Activated T-helper 2 cell treated with anti-CD3 and anti-CD28 coated beads, Interferon-gamma antibody, Interleukin-2, Interleukin-4, amounts not matched to agents 10 μg/mL and 5 μg/mL and 100 μg/mL, durations not matched to agents 14 hours and 24 hours and 36 hours (primary cell): ENCODE results near the gene C12orf42. TPM values are rescaled to one million over a fixed set of nuclear protein-coding genes. Genes with fewer than 3 reads are reported as not detected.

Source experiments
- DNase-seq: peaks from one replicate; pipeline ENCODE4 v3.0.0; 2021; ENCODE audit warnings: low spot score
- H3K27ac Mint-ChIP-seq: one replicate; pipeline ENCODE4 v1.8.0; 2021; ENCODE audit warnings: mixed read lengths
- H3K27me3 Mint-ChIP-seq: one replicate; pipeline ENCODE4 v1.8.0; 2021; ENCODE audit warnings: low read depth, mixed read lengths
- H3K36me3 Mint-ChIP-seq: one replicate; pipeline ENCODE4 v1.8.0; 2021; ENCODE audit warnings: low read depth, mixed read lengths
- H3K4me1 Mint-ChIP-seq: one replicate; pipeline ENCODE4 v1.8.0; 2021; ENCODE audit warnings: low read depth, mixed read lengths
- H3K4me3 Mint-ChIP-seq: one replicate; pipeline ENCODE4 v1.8.0; 2021; ENCODE audit warnings: low read depth, mild to moderate bottlenecking, moderate library complexity, mixed read lengths
- H3K9me3 Mint-ChIP-seq: one replicate; pipeline ENCODE4 v1.8.0; 2021; ENCODE audit warnings: mixed read lengths
- intact Hi-C: fragments of 100-400 bp; cut with micrococcal nuclease; formaldehyde crosslinking; loops from one replicate; pipeline ENCODE4 v1.15.1; 2023
- total RNA-seq: library from RNA; stranded (reverse); gene quantifications from 2 replicates; pipeline ENCODE4 v1.2.3, GENCODE V29; 2022

C12orf42 gene
- total RNA-seq, 1 donor from 2014 or later, result not detected

DNA sequence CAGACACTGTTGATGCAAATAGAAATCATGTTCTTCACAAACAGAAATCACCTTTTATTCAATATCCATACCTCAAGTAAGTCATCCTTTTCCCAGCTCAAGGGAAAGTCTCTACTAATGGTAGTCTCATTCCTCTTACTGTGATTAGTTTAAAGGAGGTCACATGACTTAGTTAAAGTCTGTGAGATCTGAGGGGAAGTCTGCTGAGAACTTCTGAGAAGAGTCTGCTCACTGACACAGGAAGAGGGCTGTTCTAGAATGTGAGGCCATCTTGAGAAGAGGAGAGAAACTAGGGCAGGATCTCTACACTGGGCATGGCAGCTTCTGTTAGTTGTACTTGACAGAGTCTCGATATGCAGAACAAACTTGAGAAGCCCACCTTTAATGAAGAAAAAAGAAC lies 146.8 kb downstream of the C12orf42 start:
- intact Hi-C loops, result no loop called here
- peaks cover 5% of the 10 kb centered on the region for H3K9me3 Mint-ChIP-seq
- no peaks in the 10 kb centered on the region for H3K27me3 Mint-ChIP-seq
- no peak overlapping the region for H3K27ac Mint-ChIP-seq
- H3K4me1 Mint-ChIP-seq, result peaks cover 2% of the 10 kb centered on the region
- H3K36me3 Mint-ChIP-seq, result no peaks in the 10 kb centered on the region
- no peak overlapping the region for H3K4me3 Mint-ChIP-seq
- no peak for DNase-seq

DNA sequence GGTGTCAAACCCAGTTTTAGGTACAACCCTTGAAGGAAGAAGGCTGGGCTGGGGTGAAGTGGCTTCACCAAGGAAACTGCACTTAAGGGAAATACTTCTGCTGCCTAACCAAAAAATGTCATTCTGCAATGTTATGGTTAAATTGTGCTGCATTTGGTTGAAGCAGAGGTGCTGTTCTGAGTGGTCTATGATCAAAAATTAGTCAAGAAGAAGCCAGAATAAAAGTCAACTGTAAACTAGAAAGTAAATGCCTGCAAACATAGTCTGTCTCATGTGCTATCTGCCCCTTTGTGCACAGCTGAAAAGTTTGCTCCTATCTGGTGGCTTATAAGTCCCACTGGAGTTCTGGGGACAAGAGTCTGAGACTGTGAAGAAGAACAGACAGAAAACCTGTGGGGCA lies 158.8 kb downstream of the C12orf42 start:
- Mint-ChIP-seq H3K9me3 (peaks cover 4% of the 10 kb centered on the region), H3K27ac (no peak overlapping the region), H3K4me1 (no peaks in the 10 kb centered on the region), H3K4me3 (no peak overlapping the region), H3K36me3 (no peaks in the 10 kb centered on the region), H3K27me3 (no peaks in the 10 kb centered on the region)
- intact Hi-C loops, result no loop called here
- no peak for DNase-seq

GRCh38 chr12:103334466-103334865 lies 161.3 kb downstream of the C12orf42 start:
- Mint-ChIP-seq H3K27ac (no peak overlapping the region), H3K27me3 (peaks cover 2% of the 10 kb centered on the region), H3K4me1 (no peaks in the 10 kb centered on the region), H3K36me3 (no peaks in the 10 kb centered on the region), H3K4me3 (no peak overlapping the region), H3K9me3 (no peaks in the 10 kb centered on the region)
- intact Hi-C loops, result no loop called here
- DNase-seq, result no peak

- H3K27ac Mint-ChIP-seq, result no peak overlapping the region
- H3K27me3 Mint-ChIP-seq, result peaks cover 2% of the 10 kb centered on the region
- no peaks in the 10 kb centered on the region for H3K36me3 Mint-ChIP-seq
- intact Hi-C loops, result no loop called here
- no peaks in the 10 kb centered on the region for H3K9me3 Mint-ChIP-seq
- H3K4me3 Mint-ChIP-seq, result no peak overlapping the region
- no peak for DNase-seq
- no peaks in the 10 kb centered on the region for H3K4me1 Mint-ChIP-seq
Measured at GRCh38 chr12:103333676-103334075, 162.1 kb downstream of the C12orf42 start.

DNA sequence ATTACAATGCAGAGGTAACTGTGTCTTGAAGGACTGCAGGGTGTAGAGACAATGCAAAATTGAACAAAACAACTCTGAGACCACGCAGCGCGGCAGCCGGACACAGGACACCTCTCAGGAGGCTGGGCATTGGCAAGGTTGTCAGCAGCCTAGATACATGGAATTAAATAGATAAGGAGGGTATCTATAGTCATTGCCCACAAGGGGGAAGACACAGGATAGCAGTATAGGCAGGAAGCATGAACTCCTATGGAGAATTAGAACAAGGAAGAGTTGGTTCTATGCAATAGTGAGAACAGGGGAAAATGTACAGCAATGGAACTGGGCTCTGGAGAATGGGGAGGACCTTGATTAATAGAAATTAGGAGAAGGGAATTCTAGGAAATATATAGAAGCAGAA lies 164.1 kb downstream of the C12orf42 start:
- no peak overlapping the region for H3K27ac Mint-ChIP-seq
- H3K4me1 Mint-ChIP-seq, result no peaks in the 10 kb centered on the region
- no peaks in the 10 kb centered on the region for H3K9me3 Mint-ChIP-seq
- DNase-seq, result no peak
- no peaks in the 10 kb centered on the region for H3K36me3 Mint-ChIP-seq
- H3K27me3 Mint-ChIP-seq, result peaks cover 2% of the 10 kb centered on the region
- no peak overlapping the region for H3K4me3 Mint-ChIP-seq
- intact Hi-C loops, result no loop called here

DNA sequence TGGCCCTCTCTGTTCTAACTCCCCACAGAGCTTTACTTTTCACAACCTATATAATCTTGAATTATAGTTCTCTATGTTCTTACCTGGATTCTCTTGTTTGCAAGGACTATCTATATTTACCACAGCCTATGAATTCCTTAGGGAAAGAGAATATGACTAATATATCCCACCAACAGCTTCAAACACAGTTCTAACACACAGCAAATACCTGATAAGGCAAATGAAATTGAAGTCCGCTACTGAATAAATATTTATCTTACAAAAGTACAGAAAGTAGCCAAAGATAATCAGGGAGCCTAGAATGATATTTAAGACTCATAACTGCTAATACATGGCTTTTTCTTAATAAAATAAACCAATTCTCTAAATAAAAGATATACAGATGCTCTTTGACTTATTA lies 165.1 kb downstream of the C12orf42 start:
- H3K27me3 Mint-ChIP-seq, result peaks cover 2% of the 10 kb centered on the region
- H3K9me3 Mint-ChIP-seq, result no peaks in the 10 kb centered on the region
- H3K27ac Mint-ChIP-seq, result no peak overlapping the region
- no peak overlapping the region for H3K4me3 Mint-ChIP-seq
- no peaks in the 10 kb centered on the region for H3K4me1 Mint-ChIP-seq
- no peak for DNase-seq
- intact Hi-C loops, result no loop called here
- no peaks in the 10 kb centered on the region for H3K36me3 Mint-ChIP-seq

DNA sequence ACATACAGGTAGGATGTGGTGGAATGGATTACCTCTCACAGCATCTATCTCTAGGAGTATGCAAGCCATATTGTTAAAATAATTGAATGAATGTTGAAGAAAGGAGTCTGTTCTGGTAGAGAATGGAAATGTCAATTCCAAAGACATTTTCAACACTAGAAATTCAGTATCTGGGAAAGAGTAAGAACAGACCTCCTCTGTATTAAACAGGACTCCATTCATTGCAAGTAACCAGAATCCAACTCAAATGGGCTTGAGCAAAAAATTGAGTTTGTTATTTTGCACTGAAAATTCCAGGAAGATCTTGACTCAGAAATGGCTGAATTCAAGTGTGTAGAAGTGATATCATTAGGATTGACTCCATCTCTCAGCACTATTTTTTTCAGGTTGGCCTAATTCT lies 168.1 kb downstream of the C12orf42 start:
- no peaks in the 10 kb centered on the region for H3K4me1 Mint-ChIP-seq
- DNase-seq, result no peak
- intact Hi-C loops, result loop anchor here (2.0 to 10.0 kb wide), 2 partner anchors 177 to 217 kb away; no protein-coding TSS in a partner anchor
- H3K4me3 Mint-ChIP-seq, result no peak overlapping the region
- no peak overlapping the region for H3K27ac Mint-ChIP-seq
- no peaks in the 10 kb centered on the region for H3K36me3 Mint-ChIP-seq
- no peaks in the 10 kb centered on the region for H3K9me3 Mint-ChIP-seq
- peaks cover 2% of the 10 kb centered on the region for H3K27me3 Mint-ChIP-seq

DNA sequence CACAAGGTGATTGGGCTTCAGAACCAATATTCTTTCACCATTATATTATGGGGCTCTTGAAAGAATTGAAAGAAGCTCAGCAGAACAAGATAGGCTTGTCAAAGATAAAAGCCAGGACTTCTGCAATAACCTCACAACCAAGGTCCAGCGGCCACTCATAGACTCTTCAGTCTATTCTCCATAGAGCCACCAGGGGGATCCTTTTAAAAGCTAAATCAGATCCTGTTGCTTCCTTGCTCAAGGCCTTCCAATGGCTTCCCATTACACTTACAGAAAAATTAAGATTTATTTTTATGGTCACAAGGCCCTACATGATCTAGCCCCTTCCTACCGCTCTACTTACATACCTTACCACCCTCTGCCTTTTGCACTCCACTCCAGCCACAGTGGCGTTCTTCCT lies 169.6 kb downstream of the C12orf42 start:
- H3K9me3 Mint-ChIP-seq, result no peaks in the 10 kb centered on the region
- H3K4me1 Mint-ChIP-seq, result no peaks in the 10 kb centered on the region
- H3K36me3 Mint-ChIP-seq, result no peaks in the 10 kb centered on the region
- no peak overlapping the region for H3K4me3 Mint-ChIP-seq
- no peak for DNase-seq
- H3K27ac Mint-ChIP-seq, result no peak overlapping the region
- no peaks in the 10 kb centered on the region for H3K27me3 Mint-ChIP-seq
- intact Hi-C loops, result loop anchor here (2.0 to 10.0 kb wide), 2 partner anchors 179 to 219 kb away; no protein-coding TSS in a partner anchor

DNA sequence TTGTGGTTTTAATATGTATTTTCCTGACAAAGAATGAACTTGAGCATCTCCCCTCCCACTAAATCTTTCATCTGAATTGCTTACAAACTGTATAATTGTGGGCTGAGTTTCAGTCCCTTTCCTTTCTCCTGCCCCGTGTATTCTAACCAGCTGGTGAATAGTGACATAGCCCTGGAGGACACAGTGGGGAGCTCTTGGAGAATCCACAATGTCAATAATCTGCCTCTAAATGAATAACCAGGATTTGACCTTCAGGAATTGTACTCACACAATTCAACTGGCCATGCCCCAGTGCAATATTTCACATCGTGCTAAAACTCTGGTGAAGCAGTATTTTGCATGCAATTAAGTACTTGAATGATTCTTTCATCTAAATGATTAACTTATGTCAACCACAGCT lies 177.2 kb downstream of the C12orf42 start:
- Mint-ChIP-seq H3K9me3 (peaks cover 9% of the 10 kb centered on the region), H3K27me3 (no peaks in the 10 kb centered on the region), H3K36me3 (no peaks in the 10 kb centered on the region), H3K4me3 (no peak overlapping the region), H3K4me1 (no peaks in the 10 kb centered on the region), H3K27ac (no peak overlapping the region)
- intact Hi-C loops, result no loop called here
- no peak for DNase-seq

DNA sequence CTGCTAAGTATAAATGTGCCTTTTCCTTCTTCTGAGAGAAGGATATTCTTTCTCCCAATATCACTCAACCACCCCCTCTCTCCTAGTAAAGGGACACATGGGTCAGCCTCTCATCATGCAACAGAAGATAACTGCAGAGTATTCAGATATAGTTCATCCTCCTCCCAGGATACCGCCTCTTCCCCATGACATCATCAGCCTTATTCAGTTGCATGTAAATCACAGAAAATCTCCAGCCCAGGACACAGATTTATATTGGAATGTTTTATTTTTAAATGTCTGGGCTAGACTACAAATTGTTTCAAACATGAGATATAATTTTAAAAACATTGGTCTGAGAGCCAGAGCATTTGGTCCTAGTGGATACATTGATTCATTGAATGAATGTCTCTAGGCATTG lies 178.5 kb downstream of the C12orf42 start:
- DNase-seq, result no peak
- intact Hi-C loops, result no loop called here
- H3K4me3 Mint-ChIP-seq, result no peak overlapping the region
- H3K36me3 Mint-ChIP-seq, result no peaks in the 10 kb centered on the region
- H3K4me1 Mint-ChIP-seq, result no peaks in the 10 kb centered on the region
- no peaks in the 10 kb centered on the region for H3K27me3 Mint-ChIP-seq
- peaks cover 9% of the 10 kb centered on the region for H3K9me3 Mint-ChIP-seq
- H3K27ac Mint-ChIP-seq, result no peak overlapping the region

DNA sequence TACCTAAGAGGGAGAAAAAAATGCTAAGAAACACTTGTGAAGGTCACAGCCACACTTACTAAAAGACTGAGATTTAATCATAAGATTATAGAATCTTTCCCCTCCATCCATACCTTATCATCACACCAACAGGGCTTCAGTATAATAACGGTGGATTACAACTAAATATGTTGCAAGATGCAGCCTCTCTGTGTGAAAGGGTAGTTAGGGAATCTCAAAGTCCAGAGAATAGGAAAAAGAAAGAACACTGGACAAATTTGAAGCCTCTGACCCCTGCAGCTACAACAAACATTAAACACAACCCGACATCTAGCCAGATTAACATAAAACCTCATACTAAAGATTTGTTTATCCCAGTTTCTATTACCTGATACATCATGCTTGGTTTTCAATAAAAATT lies 181.0 kb downstream of the C12orf42 start:
- H3K4me1 Mint-ChIP-seq, result no peaks in the 10 kb centered on the region
- H3K9me3 Mint-ChIP-seq, result peaks cover 9% of the 10 kb centered on the region
- H3K36me3 Mint-ChIP-seq, result no peaks in the 10 kb centered on the region
- H3K27ac Mint-ChIP-seq, result no peak overlapping the region
- intact Hi-C loops, result no loop called here
- H3K4me3 Mint-ChIP-seq, result no peak overlapping the region
- H3K27me3 Mint-ChIP-seq, result no peaks in the 10 kb centered on the region
- no peak for DNase-seq

DNA sequence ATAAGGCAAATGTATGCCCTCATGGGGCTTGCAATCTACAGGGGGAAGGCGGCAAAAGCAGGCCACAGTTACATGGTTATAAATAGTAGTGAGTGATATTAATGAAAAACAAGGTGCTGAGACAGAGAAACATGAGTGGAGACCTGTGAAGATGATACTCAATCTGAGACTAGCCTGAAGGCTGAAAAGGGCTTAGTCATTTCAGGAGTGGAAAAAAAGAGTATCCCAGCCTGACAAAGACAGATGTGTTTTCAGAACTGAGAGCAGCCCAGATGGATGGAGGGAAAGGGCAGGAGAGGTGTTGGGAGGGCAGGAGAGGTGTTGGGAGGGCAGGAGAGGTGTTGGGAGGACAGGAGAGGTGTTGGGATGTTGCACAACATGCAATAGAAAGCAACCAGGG lies 181.9 kb downstream of the C12orf42 start:
- no peak overlapping the region for H3K4me3 Mint-ChIP-seq
- no peak for DNase-seq
- no peaks in the 10 kb centered on the region for H3K36me3 Mint-ChIP-seq
- no peaks in the 10 kb centered on the region for H3K27me3 Mint-ChIP-seq
- intact Hi-C loops, result no loop called here
- H3K9me3 Mint-ChIP-seq, result peaks cover 9% of the 10 kb centered on the region
- H3K4me1 Mint-ChIP-seq, result no peaks in the 10 kb centered on the region
- H3K27ac Mint-ChIP-seq, result no peak overlapping the region

GRCh38 chr12:103312742-103313354 lies 182.9 kb downstream of the C12orf42 start:
- Mint-ChIP-seq H3K9me3 (peaks cover 9% of the 10 kb centered on the region), H3K36me3 (no peaks in the 10 kb centered on the region), H3K4me3 (no peak overlapping the region), H3K27me3 (no peaks in the 10 kb centered on the region), H3K4me1 (no peaks in the 10 kb centered on the region), H3K27ac (no peak overlapping the region)
- intact Hi-C loops, result no loop called here
- DNase-seq, result no peak
